ENCODE results near the gene PPP1R8. TPM values are rescaled to one million over a fixed set of nuclear protein-coding genes. Genes with fewer than 3 reads are reported as not detected.
"Not testable (repeated sequence)": the region's sequence is repeated elsewhere in the genome, so short reads cannot be mapped to it uniquely, and the experiment has no call there.

Gene PPP1R8
- total and polyA plus RNA-seq, 9 donors: 24.9 to 49.0 (median 37.4) TPM

GRCh38 chr1:27868556-27868931 lies 38.0 kb downstream of the PPP1R8 start:
- no peaks in the 10 kb centered on the region for H3K27me3 ChIP-seq
- TF ChIP-seq POLR2A (IDR thresholded peaks at IDR 0.05) (no peak), EP300 (IDR thresholded peaks at IDR 0.05) (no peak)
- no peak for DNase-seq
- H3K27ac ChIP-seq: no peak overlapping the region
- 88 to 89% (median 89%) methylated on average over 11 of the region's 11 CpGs for WGBS, 3 donors
- intact Hi-C loops (cut with DNase I): loop anchor here in 1 of 4 donors (10.0 kb wide), 1 partner anchor 106 kb away; no protein-coding TSS in a partner anchor
- H3K9me3 ChIP-seq: no peaks in the 10 kb centered on the region
- no peaks in the 10 kb centered on the region for H3K36me3 ChIP-seq
- no peaks in the 10 kb centered on the region for H3K4me1 ChIP-seq (ENCODE audit: insufficient read depth)
- no peak overlapping the region for H3K4me3 ChIP-seq

GRCh38 chr1:27868932-27869718 lies 38.5 kb downstream of the PPP1R8 start:
- H3K36me3 ChIP-seq: no peaks in the 10 kb centered on the region
- DNase-seq: no peak
- no peaks in the 10 kb centered on the region for H3K27me3 ChIP-seq
- WGBS, 3 donors: 54 to 63% (median 56%) methylated on average over 15 to 16 of the region's 16 CpGs
- TF ChIP-seq EP300 (IDR thresholded peaks at IDR 0.05) (no peak), POLR2A (IDR thresholded peaks at IDR 0.05) (no peak)
- TF ChIP-seq, protein P1, sequence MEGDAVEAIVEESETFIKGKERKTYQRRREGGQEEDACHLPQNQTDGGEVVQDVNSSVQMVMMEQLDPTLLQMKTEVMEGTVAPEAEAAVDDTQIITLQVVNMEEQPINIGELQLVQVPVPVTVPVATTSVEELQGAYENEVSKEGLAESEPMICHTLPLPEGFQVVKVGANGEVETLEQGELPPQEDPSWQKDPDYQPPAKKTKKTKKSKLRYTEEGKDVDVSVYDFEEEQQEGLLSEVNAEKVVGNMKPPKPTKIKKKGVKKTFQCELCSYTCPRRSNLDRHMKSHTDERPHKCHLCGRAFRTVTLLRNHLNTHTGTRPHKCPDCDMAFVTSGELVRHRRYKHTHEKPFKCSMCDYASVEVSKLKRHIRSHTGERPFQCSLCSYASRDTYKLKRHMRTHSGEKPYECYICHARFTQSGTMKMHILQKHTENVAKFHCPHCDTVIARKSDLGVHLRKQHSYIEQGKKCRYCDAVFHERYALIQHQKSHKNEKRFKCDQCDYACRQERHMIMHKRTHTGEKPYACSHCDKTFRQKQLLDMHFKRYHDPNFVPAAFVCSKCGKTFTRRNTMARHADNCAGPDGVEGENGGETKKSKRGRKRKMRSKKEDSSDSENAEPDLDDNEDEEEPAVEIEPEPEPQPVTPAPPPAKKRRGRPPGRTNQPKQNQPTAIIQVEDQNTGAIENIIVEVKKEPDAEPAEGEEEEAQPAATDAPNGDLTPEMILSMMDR (IDR thresholded peaks at IDR 0.05): no peak
- no peaks in the 10 kb centered on the region for H3K4me1 ChIP-seq (ENCODE audit: insufficient read depth)
- H3K9me3 ChIP-seq: no peaks in the 10 kb centered on the region
- no peak overlapping the region for H3K27ac ChIP-seq
- no peak overlapping the region for H3K4me3 ChIP-seq
- intact Hi-C loops (cut with DNase I): loop anchor here in 1 of 4 donors (10.0 kb wide), 1 partner anchor 106 kb away; no protein-coding TSS in a partner anchor

DNA sequence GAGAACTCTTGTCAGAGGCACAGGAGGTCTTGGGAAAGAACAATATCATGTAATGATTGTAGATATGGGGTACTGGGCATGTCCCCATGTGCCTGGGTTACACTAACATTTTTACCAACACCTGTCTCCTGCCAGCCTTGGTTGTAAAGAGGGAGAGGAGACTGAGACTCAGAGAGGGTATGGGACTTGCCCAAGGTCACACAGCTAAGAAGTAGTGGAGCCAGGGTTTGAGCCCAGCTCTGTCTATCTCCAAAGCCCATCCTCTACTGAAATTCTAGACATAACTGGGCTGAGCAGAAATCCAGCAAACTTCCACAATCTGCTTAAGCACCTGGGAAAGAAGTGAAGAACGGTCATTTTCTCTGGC lies 39.1 kb downstream of the PPP1R8 start:
- no peak overlapping the region for H3K27ac ChIP-seq
- intact Hi-C loops (cut with DNase I): loop anchor here in 1 of 4 donors (10.0 kb wide), 1 partner anchor 105 kb away; no protein-coding TSS in a partner anchor

GRCh38 chr1:27871076-27871475 lies 40.5 kb downstream of the PPP1R8 start:
- WGBS, 3 donors: 85 to 91% (median 88%) methylated on average over 7 of the region's 7 CpGs
- H3K4me3 ChIP-seq; H3K36me3 ChIP-seq; DNase-seq; intact Hi-C loops (cut with DNase I); H3K4me1 ChIP-seq (ENCODE audit: insufficient read depth); H3K27ac ChIP-seq; H3K9me3 ChIP-seq; H3K27me3 ChIP-seq: not testable (repeated sequence)

More for the DNA sequence above, 39.1 kb downstream of the PPP1R8 start:
- TF ChIP-seq POLR2A (IDR thresholded peaks at IDR 0.05) (no peak), EP300 (IDR thresholded peaks at IDR 0.05) (no peak)
- TF ChIP-seq, protein P1 (IDR thresholded peaks at IDR 0.05): no peak
- H3K27me3 ChIP-seq: no peaks in the 10 kb centered on the region
- H3K4me1 ChIP-seq (ENCODE audit: insufficient read depth): no peaks in the 10 kb centered on the region
- H3K36me3 ChIP-seq: no peaks in the 10 kb centered on the region
- no peaks in the 10 kb centered on the region for H3K9me3 ChIP-seq
- 40 to 67% (median 64%) methylated on average over 1 of the region's 1 CpG for WGBS, 3 donors
- no peak overlapping the region for H3K4me3 ChIP-seq
- DNase-seq: no peak

- H3K27me3 ChIP-seq: no peaks in the 10 kb centered on the region
- intact Hi-C loops (cut with DNase I): no loop called here
- no peak within 1 kb of the TSS for H3K27ac ChIP-seq
- TF ChIP-seq, protein P1 (IDR thresholded peaks at IDR 0.05): no peak
- TF ChIP-seq POLR2A (IDR thresholded peaks at IDR 0.05) (no peak), EP300 (IDR thresholded peaks at IDR 0.05) (no peak)
- DNase-seq: peak; percentile 27 to 64 (median 41)
- no peaks in the 10 kb centered on the region for H3K9me3 ChIP-seq
- peak within 1 kb of the TSS; percentile 48 for H3K4me3 ChIP-seq
- WGBS, 3 donors: 6 to 20% (median 15%) methylated on average over 15 to 52 of the region's 53 CpGs
- H3K4me1 ChIP-seq (ENCODE audit: insufficient read depth): no peaks in the 10 kb centered on the region
- H3K36me3 ChIP-seq: no peaks in the 10 kb centered on the region
These were observed 41.6 kb downstream of the PPP1R8 start, which contains the start of gene THEMIS2 for GRCh38 chr1:27872059-27872801. TSS of gene THEMIS2 (plus strand) at chr1:27872544. CDS start at chr1:27872572, 28 bp downstream.

Measured in ovary (tissue), 9 donors.